Mesothelial cell of epicardium (in vitro differentiated cells): ENCODE data around the gene STXBP1. TPM values are rescaled to one million over a fixed set of nuclear protein-coding genes. Genes with fewer than 3 reads are reported as not detected.

ENCODE experiments used
- DNase-seq, 2 experiments: peaks; one replicate each; pipeline ENCODE4 v3.0.0; 2021; ENCODE audit warnings: low spot score in 2 of 2; ENCODE audit not compliant: unreplicated experiment in 2 of 2
- H3K27ac Mint-ChIP-seq: 2 replicates; pipeline ENCODE4 v1.8.0; 2021; ENCODE audit warnings: mixed read lengths
- H3K27me3 Mint-ChIP-seq: 2 replicates; pipeline ENCODE4 v1.8.0; 2021; ENCODE audit warnings: low read depth, mixed read lengths
- H3K36me3 Mint-ChIP-seq: 2 replicates; pipeline ENCODE4 v1.8.0; 2021; ENCODE audit warnings: mixed read lengths
- H3K4me1 Mint-ChIP-seq: 2 replicates; pipeline ENCODE4 v1.8.0; 2021; ENCODE audit warnings: mixed read lengths
- H3K4me3 Mint-ChIP-seq: 2 replicates; pipeline ENCODE4 v1.8.0; 2021; ENCODE audit warnings: mild to moderate bottlenecking, moderate library complexity, mixed read lengths
- H3K9me3 Mint-ChIP-seq: 2 replicates; pipeline ENCODE4 v1.8.0; 2021; ENCODE audit warnings: mixed read lengths
- CTCF ChIP-seq: fragments of 200-600 bp; sonication (generic); IDR thresholded peaks from one replicate; pipeline ENCODE4 v1.5.0; 2021; ENCODE audit warnings: antibody characterized with exemption; ENCODE audit not compliant: unreplicated experiment
- total RNA-seq: library from RNA; stranded (reverse); gene quantifications from 3 replicates; pipeline ENCODE4 v1.2.1, GENCODE V29; 2021

STXBP1 gene
- total RNA-seq, 1 donor from 2014 or later: 105 TPM

GRCh38 chr9:127667127-127667844 is 55.2 kb downstream of the STXBP1 start:
- DNase-seq: no peak
- H3K4me3 Mint-ChIP-seq: no peak overlapping the region
- no peak overlapping the region for H3K27ac Mint-ChIP-seq
- peaks cover 23% of the 10 kb centered on the region for H3K4me1 Mint-ChIP-seq
- H3K36me3 Mint-ChIP-seq: peaks cover 43% of the 10 kb centered on the region
- no peaks in the 10 kb centered on the region for H3K9me3 Mint-ChIP-seq
- TF ChIP-seq CTCF: no peak
- H3K27me3 Mint-ChIP-seq: no peaks in the 10 kb centered on the region

- peaks cover 42% of the 10 kb centered on the region for H3K36me3 Mint-ChIP-seq
- no peaks in the 10 kb centered on the region for H3K27me3 Mint-ChIP-seq
- no peak overlapping the region for H3K4me3 Mint-ChIP-seq
- H3K9me3 Mint-ChIP-seq: no peaks in the 10 kb centered on the region
- TF ChIP-seq CTCF: no peak
- peaks cover 19% of the 10 kb centered on the region for H3K4me1 Mint-ChIP-seq
- no peak for DNase-seq
- H3K27ac Mint-ChIP-seq: no peak overlapping the region
These were observed 55.8 kb downstream of the STXBP1 start for GRCh38 chr9:127667906-127668305.

GRCh38 chr9:127673234-127673633 is 61.2 kb downstream of the STXBP1 start:
- TF ChIP-seq CTCF: no peak
- H3K27me3 Mint-ChIP-seq: no peaks in the 10 kb centered on the region
- no peak overlapping the region for H3K4me3 Mint-ChIP-seq
- no peak overlapping the region for H3K27ac Mint-ChIP-seq
- peaks cover 39% of the 10 kb centered on the region for H3K36me3 Mint-ChIP-seq
- no peaks in the 10 kb centered on the region for H3K4me1 Mint-ChIP-seq
- no peak for DNase-seq
- no peaks in the 10 kb centered on the region for H3K9me3 Mint-ChIP-seq

GRCh38 chr9:127676638-127677037 is 64.6 kb downstream of the STXBP1 start:
- no peaks in the 10 kb centered on the region for H3K9me3 Mint-ChIP-seq
- H3K27me3 Mint-ChIP-seq: no peaks in the 10 kb centered on the region
- no peak for TF ChIP-seq CTCF
- peaks cover 53% of the 10 kb centered on the region for H3K36me3 Mint-ChIP-seq
- H3K27ac Mint-ChIP-seq: no peak overlapping the region
- H3K4me1 Mint-ChIP-seq: no peaks in the 10 kb centered on the region
- H3K4me3 Mint-ChIP-seq: no peak overlapping the region
- no peak for DNase-seq

- no peaks in the 10 kb centered on the region for H3K4me1 Mint-ChIP-seq
- H3K9me3 Mint-ChIP-seq: no peaks in the 10 kb centered on the region
- DNase-seq: no peak
- peaks cover 54% of the 10 kb centered on the region for H3K36me3 Mint-ChIP-seq
- H3K27ac Mint-ChIP-seq: no peak overlapping the region
- TF ChIP-seq CTCF: no peak
- no peaks in the 10 kb centered on the region for H3K27me3 Mint-ChIP-seq
- H3K4me3 Mint-ChIP-seq: no peak overlapping the region
These were observed 67.4 kb downstream of the STXBP1 start for GRCh38 chr9:127679506-127679905.

- H3K27me3 Mint-ChIP-seq: no peaks in the 10 kb centered on the region
- no peaks in the 10 kb centered on the region for H3K9me3 Mint-ChIP-seq
- TF ChIP-seq CTCF: no peak
- DNase-seq: no peak
- H3K4me3 Mint-ChIP-seq: no peak overlapping the region
- H3K4me1 Mint-ChIP-seq: no peaks in the 10 kb centered on the region
- no peak overlapping the region for H3K27ac Mint-ChIP-seq
- peaks cover 56% of the 10 kb centered on the region for H3K36me3 Mint-ChIP-seq
These were observed 68.1 kb downstream of the STXBP1 start for GRCh38 chr9:127680226-127680625.
